HepG2 (cell line): ENCODE results near the gene ARMC10. TPM values are rescaled to one million over a fixed set of nuclear protein-coding genes. Genes with fewer than 3 reads are reported as not detected.
A peak's percentile ranks its signal among the peaks of the same experiment; 100 is the strongest.

Experiments
- ARID3A ChIP-seq: IDR thresholded peaks from 2 replicates; pipeline ENCODE4 v1.6.1; 2012; ENCODE audit warnings: low read depth, low read length, improper control_type of control experiment
- KLF15 ChIP-seq: sonication (generic); formaldehyde crosslinking; IDR thresholded peaks from 2 replicates; pipeline ENCODE4 v1.8.1; 2023; ENCODE audit warnings: borderline replicate concordance, mild to moderate bottlenecking, inconsistent platforms, missing genetic modification reagents, mixed read lengths
- MZF1 ChIP-seq: sonication (generic); formaldehyde crosslinking; IDR thresholded peaks from 2 replicates; pipeline ENCODE4 v1.8.1; 2023; ENCODE audit warnings: mild to moderate bottlenecking, missing genetic modification reagents, borderline replicate concordance
- NCOA5 ChIP-seq: sonication (generic); formaldehyde crosslinking; IDR thresholded peaks from 2 replicates; pipeline ENCODE4 v1.4.0; 2020; ENCODE audit warnings: missing genetic modification reagents
- SALL2 ChIP-seq: sonication (generic); formaldehyde crosslinking; IDR thresholded peaks from 2 replicates; pipeline ENCODE4 v1.8.1; 2023; ENCODE audit warnings: mild to moderate bottlenecking, missing genetic modification reagents, inconsistent platforms
- SPEN ChIP-seq: sonication (generic); formaldehyde crosslinking; IDR thresholded peaks from 2 replicates; pipeline ENCODE4 v1.5.1; 2020; ENCODE audit warnings: low read depth, mild to moderate bottlenecking, missing genetic modification reagents
- TAF1 ChIP-seq: sonication (generic); formaldehyde crosslinking; IDR thresholded peaks from 2 replicates; pipeline ENCODE4 v1.4.0; 2020; ENCODE audit warnings: missing genetic modification reagents
- TCF7 ChIP-seq: sonication (generic); IDR thresholded peaks from 2 replicates; pipeline ENCODE4 v1.6.1; 2016; ENCODE audit warnings: antibody characterized with exemption, low read depth
- THYN1 ChIP-seq: sonication (generic); formaldehyde crosslinking; IDR thresholded peaks from 2 replicates; pipeline ENCODE4 v1.8.1; 2023; ENCODE audit warnings: low read depth, mild to moderate bottlenecking, moderate library complexity, missing genetic modification reagents, borderline replicate concordance
- YY1 ChIP-seq: IDR thresholded peaks from 2 replicates; pipeline ENCODE4 v1.6.1; 2011; ENCODE audit warnings: low read length, low read depth, moderate library complexity, mild to moderate bottlenecking; ENCODE audit not compliant: insufficient read depth, insufficient replicate concordance
- ZC3H4 ChIP-seq: sonication (generic); formaldehyde crosslinking; IDR thresholded peaks from 2 replicates; pipeline ENCODE4 v1.4.0; 2020; ENCODE audit warnings: missing genetic modification reagents, borderline replicate concordance
- ZNF20 ChIP-seq: sonication (generic); formaldehyde crosslinking; IDR thresholded peaks from 2 replicates; pipeline ENCODE4 v1.4.0; 2020; ENCODE audit warnings: mild to moderate bottlenecking, moderate library complexity, missing genetic modification reagents
- ZNF232 ChIP-seq: sonication (generic); formaldehyde crosslinking; IDR thresholded peaks from 2 replicates; pipeline ENCODE4 v1.4.0; 2020; ENCODE audit warnings: missing genetic modification reagents, borderline replicate concordance
- ZNF749 ChIP-seq: sonication (generic); formaldehyde crosslinking; IDR thresholded peaks from 2 replicates; pipeline ENCODE4 v1.8.0; 2022; ENCODE audit warnings: mild to moderate bottlenecking, missing genetic modification reagents, moderate library complexity, borderline replicate concordance
- ZNF788 ChIP-seq: sonication (generic); formaldehyde crosslinking; IDR thresholded peaks from 2 replicates; pipeline ENCODE4 v1.5.0; 2020; ENCODE audit warnings: mild to moderate bottlenecking, missing genetic modification reagents, borderline replicate concordance
- ZSCAN9 ChIP-seq: IDR thresholded peaks from 2 replicates; pipeline ENCODE4 v1.6.1; 2016; ENCODE audit warnings: borderline replicate concordance
- polyA plus RNA-seq, 8 experiments: library from polyadenylated mRNA; depleted of rRNA in 3 of 8; stranded (reverse) in 7 of 8; unstranded in 1 of 8; fragments of >200 nt; fragmentation: Illumina TruSeq in 4 of 8; extraction: Trizol in 4 of 8; gene quantifications; 2 replicates each; pipeline versions ENCODE4 v1.2.1 to v1.2.3, GENCODE V29; 2011 to 2016; ENCODE audit warnings: low read depth in 4 of 8, missing spikeins in 1 of 8, mixed read lengths in 1 of 8; ENCODE audit not compliant: insufficient read depth in 1 of 8
- total RNA-seq, 5 experiments: library from RNA; depleted of rRNA; stranded (reverse); fragments of >200 nt; fragmentation: Illumina TruSeq; extraction: Trizol; gene quantifications; 2 replicates each; pipeline ENCODE4 v1.2.3, GENCODE V29; 2016; ENCODE audit warnings: low read depth in 1 of 5
- TF ChIP-seq, protein P1 (sequence below): sonication (generic); formaldehyde crosslinking; IDR thresholded peaks from 2 replicates; pipeline ENCODE4 v1.5.1; 2020; ENCODE audit warnings: mild to moderate bottlenecking, missing genetic modification reagents, moderate library complexity
- TF ChIP-seq, protein P2 (sequence below): sonication (generic); formaldehyde crosslinking; IDR thresholded peaks from 2 replicates; pipeline ENCODE4 v1.5.1; 2020; ENCODE audit warnings: mild to moderate bottlenecking, missing genetic modification reagents, borderline replicate concordance
- TF ChIP-seq, protein P3 (sequence below): sonication (generic); formaldehyde crosslinking; IDR thresholded peaks from 2 replicates; pipeline ENCODE4 v1.4.0; 2020; ENCODE audit warnings: missing genetic modification reagents

The ARMC10 gene
- total and polyA plus RNA-seq, 2 of the 13 experiments (the other 11 are each of a cell fraction or from before 2014, with no cell fraction given) = 11.3 to 23.7 TPM

DNA sequence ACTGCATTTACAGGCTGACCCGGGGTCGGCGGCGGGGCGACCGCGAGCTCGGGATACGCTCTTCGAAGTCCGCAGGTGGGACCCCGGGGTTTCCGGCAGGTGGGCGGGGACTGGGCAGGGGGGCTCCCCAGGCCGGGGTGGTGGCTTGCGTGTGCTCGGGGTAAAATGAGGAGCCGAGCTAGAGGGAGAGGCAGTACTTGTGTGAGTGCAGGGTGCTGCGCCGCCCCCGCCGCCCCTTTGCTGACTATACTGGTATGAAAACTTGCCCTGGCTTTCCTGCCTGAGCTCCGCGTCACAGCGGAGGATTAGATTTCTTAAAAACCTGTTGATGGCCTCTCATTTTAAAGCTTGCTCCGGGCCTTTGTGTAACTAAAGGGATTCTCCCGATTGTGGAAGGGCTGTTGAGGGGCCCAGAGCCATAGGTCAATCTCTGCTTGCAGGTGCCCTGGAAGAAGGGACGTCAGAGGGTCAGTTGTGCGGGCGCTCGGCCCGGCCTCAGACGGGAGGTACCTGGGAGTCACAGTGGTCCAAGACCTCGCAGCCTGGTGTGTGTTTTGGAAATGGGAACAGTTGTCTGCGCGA is 488 bp downstream of the ARMC10 start (continued):
- TF ChIP-seq, protein P1, sequence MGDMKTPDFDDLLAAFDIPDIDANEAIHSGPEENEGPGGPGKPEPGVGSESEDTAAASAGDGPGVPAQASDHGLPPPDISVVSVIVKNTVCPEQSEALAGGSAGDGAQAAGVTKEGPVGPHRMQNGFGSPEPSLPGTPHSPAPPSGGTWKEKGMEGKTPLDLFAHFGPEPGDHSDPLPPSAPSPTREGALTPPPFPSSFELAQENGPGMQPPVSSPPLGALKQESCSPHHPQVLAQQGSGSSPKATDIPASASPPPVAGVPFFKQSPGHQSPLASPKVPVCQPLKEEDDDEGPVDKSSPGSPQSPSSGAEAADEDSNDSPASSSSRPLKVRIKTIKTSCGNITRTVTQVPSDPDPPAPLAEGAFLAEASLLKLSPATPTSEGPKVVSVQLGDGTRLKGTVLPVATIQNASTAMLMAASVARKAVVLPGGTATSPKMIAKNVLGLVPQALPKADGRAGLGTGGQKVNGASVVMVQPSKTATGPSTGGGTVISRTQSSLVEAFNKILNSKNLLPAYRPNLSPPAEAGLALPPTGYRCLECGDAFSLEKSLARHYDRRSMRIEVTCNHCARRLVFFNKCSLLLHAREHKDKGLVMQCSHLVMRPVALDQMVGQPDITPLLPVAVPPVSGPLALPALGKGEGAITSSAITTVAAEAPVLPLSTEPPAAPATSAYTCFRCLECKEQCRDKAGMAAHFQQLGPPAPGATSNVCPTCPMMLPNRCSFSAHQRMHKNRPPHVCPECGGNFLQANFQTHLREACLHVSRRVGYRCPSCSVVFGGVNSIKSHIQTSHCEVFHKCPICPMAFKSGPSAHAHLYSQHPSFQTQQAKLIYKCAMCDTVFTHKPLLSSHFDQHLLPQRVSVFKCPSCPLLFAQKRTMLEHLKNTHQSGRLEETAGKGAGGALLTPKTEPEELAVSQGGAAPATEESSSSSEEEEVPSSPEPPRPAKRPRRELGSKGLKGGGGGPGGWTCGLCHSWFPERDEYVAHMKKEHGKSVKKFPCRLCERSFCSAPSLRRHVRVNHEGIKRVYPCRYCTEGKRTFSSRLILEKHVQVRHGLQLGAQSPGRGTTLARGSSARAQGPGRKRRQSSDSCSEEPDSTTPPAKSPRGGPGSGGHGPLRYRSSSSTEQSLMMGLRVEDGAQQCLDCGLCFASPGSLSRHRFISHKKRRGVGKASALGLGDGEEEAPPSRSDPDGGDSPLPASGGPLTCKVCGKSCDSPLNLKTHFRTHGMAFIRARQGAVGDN (CRISPR knock-in tag) = peak; percentile 56
- TF ChIP-seq SALL2 (0 out of 2 replicates have a peak, but pooled peaks have one; percentile 7), ZNF20 (CRISPR knock-in tag) (no peak), SPEN (CRISPR knock-in tag) (no peak), TCF7 (no peak), ZNF749 (CRISPR knock-in tag) (no peak), MZF1 (CRISPR knock-in tag) (no peak), ZC3H4 (CRISPR knock-in tag) (no peak), ZNF232 (CRISPR knock-in tag) (no peak), TAF1 (CRISPR knock-in tag) (peak; percentile 29), KLF15 (CRISPR knock-in tag) (0 out of 2 replicates have a peak, but pooled peaks have one; percentile 15), ZSCAN9 (CRISPR knock-in tag) (no peak), ZNF788 (CRISPR knock-in tag) (no peak), NCOA5 (no peak), THYN1 (CRISPR knock-in tag) (no peak), ARID3A (no peak), YY1 (no peak)
- TF ChIP-seq, protein P2, sequence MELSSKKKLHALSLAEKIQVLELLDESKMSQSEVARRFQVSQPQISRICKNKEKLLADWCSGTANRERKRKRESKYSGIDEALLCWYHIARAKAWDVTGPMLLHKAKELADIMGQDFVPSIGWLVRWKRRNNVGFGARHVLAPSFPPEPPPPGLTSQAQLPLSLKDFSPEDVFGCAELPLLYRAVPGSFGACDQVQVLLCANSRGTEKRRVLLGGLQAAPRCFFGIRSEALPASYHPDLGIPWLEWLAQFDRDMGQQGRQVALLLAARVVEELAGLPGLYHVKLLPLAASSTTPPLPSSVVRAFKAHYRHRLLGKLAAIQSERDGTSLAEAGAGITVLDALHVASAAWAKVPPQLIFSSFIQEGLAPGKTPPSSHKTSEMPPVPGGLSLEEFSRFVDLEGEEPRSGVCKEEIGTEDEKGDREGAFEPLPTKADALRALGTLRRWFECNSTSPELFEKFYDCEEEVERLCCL = no peak
- TF ChIP-seq, protein P3, sequence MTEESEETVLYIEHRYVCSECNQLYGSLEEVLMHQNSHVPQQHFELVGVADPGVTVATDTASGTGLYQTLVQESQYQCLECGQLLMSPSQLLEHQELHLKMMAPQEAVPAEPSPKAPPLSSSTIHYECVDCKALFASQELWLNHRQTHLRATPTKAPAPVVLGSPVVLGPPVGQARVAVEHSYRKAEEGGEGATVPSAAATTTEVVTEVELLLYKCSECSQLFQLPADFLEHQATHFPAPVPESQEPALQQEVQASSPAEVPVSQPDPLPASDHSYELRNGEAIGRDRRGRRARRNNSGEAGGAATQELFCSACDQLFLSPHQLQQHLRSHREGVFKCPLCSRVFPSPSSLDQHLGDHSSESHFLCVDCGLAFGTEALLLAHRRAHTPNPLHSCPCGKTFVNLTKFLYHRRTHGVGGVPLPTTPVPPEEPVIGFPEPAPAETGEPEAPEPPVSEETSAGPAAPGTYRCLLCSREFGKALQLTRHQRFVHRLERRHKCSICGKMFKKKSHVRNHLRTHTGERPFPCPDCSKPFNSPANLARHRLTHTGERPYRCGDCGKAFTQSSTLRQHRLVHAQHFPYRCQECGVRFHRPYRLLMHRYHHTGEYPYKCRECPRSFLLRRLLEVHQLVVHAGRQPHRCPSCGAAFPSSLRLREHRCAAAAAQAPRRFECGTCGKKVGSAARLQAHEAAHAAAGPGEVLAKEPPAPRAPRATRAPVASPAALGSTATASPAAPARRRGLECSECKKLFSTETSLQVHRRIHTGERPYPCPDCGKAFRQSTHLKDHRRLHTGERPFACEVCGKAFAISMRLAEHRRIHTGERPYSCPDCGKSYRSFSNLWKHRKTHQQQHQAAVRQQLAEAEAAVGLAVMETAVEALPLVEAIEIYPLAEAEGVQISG (CRISPR knock-in tag) = peak; percentile 1; the same call in 1 of the 2 replicates
